Osteocyte (in vitro differentiated cells): ENCODE data around the gene CD84. TPM values are rescaled to one million over a fixed set of nuclear protein-coding genes. Genes with fewer than 3 reads are reported as not detected.

Experiments used
- DNase-seq: peaks from one replicate; pipeline ENCODE4 v3.0.0; 2021; ENCODE audit warnings: mixed read lengths; ENCODE audit not compliant: unreplicated experiment; ENCODE audit errors: extremely low spot score
- H3K27ac Mint-ChIP-seq: one replicate; pipeline ENCODE4 v1.8.0; 2021; ENCODE audit warnings: mild to moderate bottlenecking, mixed read lengths; ENCODE audit not compliant: unreplicated experiment
- H3K27me3 Mint-ChIP-seq: one replicate; pipeline ENCODE4 v1.8.0; 2021; ENCODE audit warnings: mixed read lengths; ENCODE audit not compliant: unreplicated experiment
- H3K36me3 Mint-ChIP-seq: one replicate; pipeline ENCODE4 v1.8.0; 2021; ENCODE audit warnings: mixed read lengths; ENCODE audit not compliant: unreplicated experiment
- H3K4me1 Mint-ChIP-seq: one replicate; pipeline ENCODE4 v1.8.0; 2021; ENCODE audit warnings: mixed read lengths; ENCODE audit not compliant: unreplicated experiment
- H3K4me3 Mint-ChIP-seq: one replicate; pipeline ENCODE4 v1.8.0; 2021; ENCODE audit warnings: mild to moderate bottlenecking, moderate library complexity, mixed read lengths; ENCODE audit not compliant: unreplicated experiment
- H3K9me3 Mint-ChIP-seq: one replicate; pipeline ENCODE4 v1.8.0; 2021; ENCODE audit warnings: mixed read lengths; ENCODE audit not compliant: unreplicated experiment
- total RNA-seq: library from RNA; stranded (reverse); gene quantifications from 2 replicates; pipeline ENCODE4 v1.2.1, GENCODE V29; 2021
- TF ChIP-seq, protein P1 (sequence below): fragments of 200-600 bp; sonication (generic); IDR thresholded peaks from 2 replicates; pipeline ENCODE4 v1.5.0; 2021; ENCODE audit warnings: antibody characterized with exemption, mild to moderate bottlenecking, moderate library complexity

CD84 gene
- total RNA-seq, 1 donor from 2014 or later, result not detected

GRCh38 chr1:160615660-160616059 lies 36.4 kb upstream of the CD84 start:
- Mint-ChIP-seq H3K4me3 (no peak overlapping the region), H3K27me3 (peaks cover 22% of the 10 kb centered on the region), H3K9me3 (no peaks in the 10 kb centered on the region), H3K36me3 (no peaks in the 10 kb centered on the region), H3K4me1 (no peaks in the 10 kb centered on the region), H3K27ac (no peak overlapping the region)
- no peak for DNase-seq
- TF ChIP-seq, protein P1, sequence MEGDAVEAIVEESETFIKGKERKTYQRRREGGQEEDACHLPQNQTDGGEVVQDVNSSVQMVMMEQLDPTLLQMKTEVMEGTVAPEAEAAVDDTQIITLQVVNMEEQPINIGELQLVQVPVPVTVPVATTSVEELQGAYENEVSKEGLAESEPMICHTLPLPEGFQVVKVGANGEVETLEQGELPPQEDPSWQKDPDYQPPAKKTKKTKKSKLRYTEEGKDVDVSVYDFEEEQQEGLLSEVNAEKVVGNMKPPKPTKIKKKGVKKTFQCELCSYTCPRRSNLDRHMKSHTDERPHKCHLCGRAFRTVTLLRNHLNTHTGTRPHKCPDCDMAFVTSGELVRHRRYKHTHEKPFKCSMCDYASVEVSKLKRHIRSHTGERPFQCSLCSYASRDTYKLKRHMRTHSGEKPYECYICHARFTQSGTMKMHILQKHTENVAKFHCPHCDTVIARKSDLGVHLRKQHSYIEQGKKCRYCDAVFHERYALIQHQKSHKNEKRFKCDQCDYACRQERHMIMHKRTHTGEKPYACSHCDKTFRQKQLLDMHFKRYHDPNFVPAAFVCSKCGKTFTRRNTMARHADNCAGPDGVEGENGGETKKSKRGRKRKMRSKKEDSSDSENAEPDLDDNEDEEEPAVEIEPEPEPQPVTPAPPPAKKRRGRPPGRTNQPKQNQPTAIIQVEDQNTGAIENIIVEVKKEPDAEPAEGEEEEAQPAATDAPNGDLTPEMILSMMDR, result no peak

DNA sequence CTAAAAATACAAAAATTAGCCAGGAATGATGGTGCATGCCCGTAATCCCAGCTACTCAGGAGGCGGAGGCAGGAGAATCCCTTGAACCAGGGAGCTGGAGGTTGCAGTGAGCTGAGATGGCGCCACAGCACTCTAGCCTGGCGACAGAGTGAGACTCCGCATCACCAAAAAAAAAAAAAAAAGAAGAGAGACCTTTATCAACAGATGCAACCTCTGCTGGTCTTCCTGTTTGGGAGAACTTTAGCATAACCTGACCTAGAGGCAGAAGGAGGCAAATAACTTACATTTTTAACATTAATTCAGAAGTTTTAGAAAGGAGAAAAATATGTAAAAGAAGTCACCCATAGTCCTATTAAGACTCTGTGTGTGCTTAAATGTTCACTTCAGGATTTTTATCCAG lies 35.1 kb upstream of the CD84 start:
- H3K4me1 Mint-ChIP-seq, result no peaks in the 10 kb centered on the region
- H3K36me3 Mint-ChIP-seq, result no peaks in the 10 kb centered on the region
- no peak overlapping the region for H3K27ac Mint-ChIP-seq
- H3K4me3 Mint-ChIP-seq, result no peak overlapping the region
- DNase-seq, result no peak
- H3K9me3 Mint-ChIP-seq, result no peaks in the 10 kb centered on the region
- peaks cover 29% of the 10 kb centered on the region for H3K27me3 Mint-ChIP-seq
- TF ChIP-seq, protein P1, result no peak

DNA sequence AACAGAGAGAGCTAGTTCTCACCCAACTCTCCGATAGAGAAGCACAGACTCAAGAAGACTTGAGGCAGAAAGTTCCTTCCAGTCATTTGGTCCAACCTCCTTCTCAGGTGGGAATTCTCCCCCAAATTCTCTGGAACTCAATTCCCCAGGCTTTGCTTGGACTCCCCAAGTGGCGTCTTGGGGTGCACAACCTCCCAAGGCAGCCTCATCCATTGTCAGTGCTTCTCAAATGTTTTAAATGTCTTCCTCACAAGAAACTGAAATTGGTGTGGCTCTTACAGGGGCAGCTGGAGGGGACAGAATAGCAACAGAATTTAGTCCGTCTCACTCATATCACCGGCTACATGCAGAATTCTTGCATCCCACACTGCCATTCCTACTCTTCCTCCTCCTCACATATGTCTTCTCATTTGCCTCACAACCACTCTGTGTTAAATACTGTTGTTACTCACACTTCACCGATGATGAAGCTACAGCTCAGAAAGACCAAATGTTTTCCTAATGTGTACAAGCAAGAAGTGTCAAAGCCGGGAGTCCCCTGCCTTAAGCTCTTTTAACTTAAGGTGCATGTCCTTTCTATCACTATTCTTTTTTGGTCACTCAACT lies 33.4 kb upstream of the CD84 start:
- Mint-ChIP-seq H3K4me1 (no peaks in the 10 kb centered on the region), H3K36me3 (no peaks in the 10 kb centered on the region), H3K9me3 (no peaks in the 10 kb centered on the region), H3K27ac (no peak overlapping the region), H3K27me3 (peaks cover 39% of the 10 kb centered on the region), H3K4me3 (no peak overlapping the region)
- TF ChIP-seq, protein P1, result no peak
- DNase-seq, result no peak

GRCh38 chr1:160610569-160611242 lies 31.4 kb upstream of the CD84 start:
- Mint-ChIP-seq H3K27ac (no peak overlapping the region), H3K9me3 (no peaks in the 10 kb centered on the region), H3K36me3 (no peaks in the 10 kb centered on the region), H3K4me1 (no peaks in the 10 kb centered on the region), H3K4me3 (no peak overlapping the region), H3K27me3 (peaks cover 39% of the 10 kb centered on the region)
- TF ChIP-seq, protein P1, result no peak
- no peak for DNase-seq

GRCh38 chr1:160608941-160609340 lies 29.6 kb upstream of the CD84 start:
- peaks cover 38% of the 10 kb centered on the region for H3K27me3 Mint-ChIP-seq
- no peaks in the 10 kb centered on the region for H3K4me1 Mint-ChIP-seq
- no peaks in the 10 kb centered on the region for H3K36me3 Mint-ChIP-seq
- no peak for DNase-seq
- no peak overlapping the region for H3K27ac Mint-ChIP-seq
- no peak overlapping the region for H3K4me3 Mint-ChIP-seq
- TF ChIP-seq, protein P1, result no peak
- H3K9me3 Mint-ChIP-seq, result no peaks in the 10 kb centered on the region
